Retinal pigment epithelial cell (primary cell): ENCODE measurements around the gene PEX10.

ENCODE experiments used
- DNase-seq: peaks from one replicate; pipeline ENCODE4 v3.0.0-alpha.2; 2010; ENCODE audit warnings: low read depth
- H3K4me3 ChIP-seq: 2 replicates; pipeline ENCODE4 v1.5.1; 2011; ENCODE audit warnings: mild to moderate bottlenecking, low read length, control low read depth, moderate library complexity
- TF ChIP-seq, protein P1 (sequence below): conservative IDR thresholded peaks from 2 replicates; pipeline ENCODE4 v1.5.1; 2011; ENCODE audit warnings: low read depth, low read length, control low read depth, inconsistent platforms

Gene PEX10

GRCh38 chr1:2431518-2431917, 19.2 kb upstream of the PEX10 start:
- TF ChIP-seq, protein P1, sequence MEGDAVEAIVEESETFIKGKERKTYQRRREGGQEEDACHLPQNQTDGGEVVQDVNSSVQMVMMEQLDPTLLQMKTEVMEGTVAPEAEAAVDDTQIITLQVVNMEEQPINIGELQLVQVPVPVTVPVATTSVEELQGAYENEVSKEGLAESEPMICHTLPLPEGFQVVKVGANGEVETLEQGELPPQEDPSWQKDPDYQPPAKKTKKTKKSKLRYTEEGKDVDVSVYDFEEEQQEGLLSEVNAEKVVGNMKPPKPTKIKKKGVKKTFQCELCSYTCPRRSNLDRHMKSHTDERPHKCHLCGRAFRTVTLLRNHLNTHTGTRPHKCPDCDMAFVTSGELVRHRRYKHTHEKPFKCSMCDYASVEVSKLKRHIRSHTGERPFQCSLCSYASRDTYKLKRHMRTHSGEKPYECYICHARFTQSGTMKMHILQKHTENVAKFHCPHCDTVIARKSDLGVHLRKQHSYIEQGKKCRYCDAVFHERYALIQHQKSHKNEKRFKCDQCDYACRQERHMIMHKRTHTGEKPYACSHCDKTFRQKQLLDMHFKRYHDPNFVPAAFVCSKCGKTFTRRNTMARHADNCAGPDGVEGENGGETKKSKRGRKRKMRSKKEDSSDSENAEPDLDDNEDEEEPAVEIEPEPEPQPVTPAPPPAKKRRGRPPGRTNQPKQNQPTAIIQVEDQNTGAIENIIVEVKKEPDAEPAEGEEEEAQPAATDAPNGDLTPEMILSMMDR = no peak
- H3K4me3 ChIP-seq = no peak overlapping the region
- DNase-seq = no peak

DNA sequence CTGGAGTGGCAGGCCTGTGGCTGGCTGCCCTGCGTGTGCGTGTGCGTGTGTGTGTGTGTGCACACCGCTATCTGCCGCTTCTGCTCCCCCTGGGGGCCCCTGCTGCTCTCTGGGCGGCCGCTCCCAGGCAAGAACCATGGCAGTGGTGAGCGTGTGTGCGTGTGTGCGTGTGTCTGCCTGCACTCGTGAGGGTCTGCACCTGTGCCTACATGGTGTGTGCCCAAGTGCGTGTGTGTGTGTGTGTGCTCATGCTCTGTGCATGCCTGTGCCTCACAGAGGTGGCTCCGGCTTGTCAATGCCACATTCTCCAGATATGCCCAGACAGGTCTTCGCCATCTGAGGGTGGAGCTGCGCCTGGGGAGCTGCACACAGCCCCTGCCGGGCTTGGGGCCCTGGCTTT, 18.7 kb upstream of the PEX10 start:
- H3K4me3 ChIP-seq = no peak overlapping the region
- TF ChIP-seq, protein P1 = no peak
- no peak for DNase-seq

DNA sequence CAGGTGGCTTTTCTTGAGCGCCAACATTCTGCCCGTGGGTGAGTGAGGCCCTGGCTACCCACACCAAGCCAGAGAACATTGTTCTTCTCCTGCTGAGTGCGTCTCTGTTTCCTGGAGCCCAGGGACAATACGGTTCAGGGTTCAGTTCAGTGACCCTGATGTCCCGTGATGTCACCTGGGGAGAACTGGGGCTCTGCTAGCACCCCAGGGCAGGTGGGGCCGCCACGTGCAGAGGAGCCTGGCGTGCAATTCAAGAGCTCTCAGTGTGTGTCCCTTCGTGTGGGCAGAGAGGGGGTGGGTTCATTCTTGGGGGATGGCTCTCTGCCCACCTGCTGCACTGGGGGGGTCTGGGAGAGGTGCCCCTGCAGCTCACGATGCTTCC, 18.2 kb upstream of the PEX10 start:
- TF ChIP-seq, protein P1 = no peak
- no peak for DNase-seq
- H3K4me3 ChIP-seq = no peak overlapping the region

- H3K4me3 ChIP-seq = no peak overlapping the region
- TF ChIP-seq, protein P1 = peak; percentile 48
- no peak for DNase-seq
These were observed 17.6 kb upstream of the PEX10 start for GRCh38 chr1:2429780-2430591.

GRCh38 chr1:2428490-2428889, 16.1 kb upstream of the PEX10 start:
- no peak overlapping the region for H3K4me3 ChIP-seq
- TF ChIP-seq, protein P1 = no peak
- DNase-seq = no peak

DNA sequence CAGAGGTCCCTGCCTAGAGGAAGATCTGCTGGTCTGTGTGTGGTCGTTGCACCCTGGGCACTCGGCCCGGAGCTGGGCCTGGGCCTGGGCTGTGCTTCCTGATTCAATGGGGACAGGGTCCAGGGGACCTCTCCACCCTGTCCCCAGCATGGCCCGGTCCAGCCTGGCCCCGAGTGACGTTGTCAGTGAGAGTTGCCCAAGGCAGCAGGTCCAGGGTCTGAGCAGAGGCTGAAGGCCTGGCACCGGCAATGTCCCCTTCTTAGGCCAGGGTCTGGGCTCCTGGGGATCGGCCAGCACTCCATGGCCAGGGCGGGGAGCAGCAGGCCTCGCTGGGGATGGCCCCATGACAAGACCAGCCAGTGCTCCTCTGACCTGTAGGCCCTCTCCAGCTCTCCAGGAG, 15.6 kb upstream of the PEX10 start:
- TF ChIP-seq, protein P1 = no peak
- H3K4me3 ChIP-seq = no peak overlapping the region
- no peak for DNase-seq

DNA sequence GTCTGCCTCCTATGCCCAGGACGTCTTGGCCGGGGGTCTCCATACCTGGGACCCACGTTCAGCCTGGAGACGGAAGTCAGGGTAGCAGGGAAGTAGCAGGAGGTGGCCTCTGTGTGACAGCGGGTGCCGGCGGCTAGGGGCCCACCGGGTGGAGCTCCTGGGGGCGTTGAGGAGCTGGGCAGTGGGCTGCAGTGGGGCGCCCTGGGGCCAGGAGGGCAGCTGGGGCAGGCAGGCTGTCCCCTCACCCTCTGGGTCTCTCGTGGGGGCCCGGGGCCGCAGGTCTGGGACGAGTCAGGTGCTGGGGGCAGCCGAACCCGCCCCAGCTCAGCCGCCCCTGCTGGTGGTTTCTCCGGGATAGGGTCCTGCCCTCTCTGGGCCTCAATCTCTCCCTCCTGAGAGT, 14.7 kb upstream of the PEX10 start:
- DNase-seq = no peak
- H3K4me3 ChIP-seq = no peak overlapping the region
- TF ChIP-seq, protein P1 = no peak
